Epidermal melanocyte (primary cell): Measurements from ENCODE around the gene EVL.

Experiments
- DNase-seq: peaks from one replicate; pipeline ENCODE4 v3.0.0; 2011; ENCODE audit warnings: low spot score; ENCODE audit not compliant: insufficient read length

Gene EVL

DNA sequence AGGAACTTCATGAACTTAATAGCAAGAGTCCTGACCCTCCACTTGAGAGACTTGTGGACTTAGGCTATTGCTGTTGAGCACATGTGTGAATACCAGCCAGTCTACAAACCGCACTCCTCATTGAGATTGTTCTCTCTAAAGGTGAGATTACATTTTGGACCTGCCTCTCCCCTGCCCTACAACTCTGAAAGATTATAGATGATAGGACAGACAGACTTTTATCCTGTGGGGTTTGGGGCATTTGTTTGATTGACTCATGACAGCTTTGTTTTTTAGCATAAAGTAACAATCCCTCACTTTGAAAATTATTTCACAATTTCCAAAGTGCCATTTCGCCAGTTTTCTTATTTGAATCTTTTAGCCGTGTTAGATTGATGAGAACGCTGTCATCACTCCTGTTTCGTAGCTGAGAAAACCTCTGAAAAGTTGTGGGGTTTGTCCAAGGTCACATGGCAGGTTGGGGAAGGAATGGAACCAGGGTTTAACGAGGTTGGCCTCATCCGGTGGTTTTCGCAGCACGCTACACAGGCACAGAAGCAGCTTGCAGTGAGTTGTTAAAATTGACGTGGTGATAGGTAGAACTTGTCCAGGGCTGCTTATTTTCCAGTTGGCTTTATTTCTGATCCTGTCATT is 836 bp downstream of the EVL start:
- DNase-seq: no peak

DNA sequence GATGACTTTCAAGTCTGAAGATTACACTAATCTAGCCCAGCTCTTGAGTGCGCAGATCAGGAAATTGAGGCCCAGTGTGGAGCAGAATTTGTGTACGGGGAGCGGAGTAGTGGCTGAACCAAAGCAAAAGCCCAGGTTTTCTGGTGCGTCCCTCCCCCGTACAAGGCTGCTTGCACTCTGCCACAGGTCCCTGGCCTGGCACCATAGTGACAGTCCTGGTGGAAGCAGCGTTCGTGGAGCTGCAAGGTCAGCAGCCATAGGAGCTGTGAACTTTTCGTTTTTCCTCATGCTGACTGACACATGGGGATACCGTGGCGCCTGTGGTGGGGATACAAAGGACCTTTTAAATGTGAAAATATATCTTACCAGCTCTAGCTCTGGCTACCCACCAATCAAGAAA is 1.7 kb downstream of the EVL start:
- no peak for DNase-seq

DNA sequence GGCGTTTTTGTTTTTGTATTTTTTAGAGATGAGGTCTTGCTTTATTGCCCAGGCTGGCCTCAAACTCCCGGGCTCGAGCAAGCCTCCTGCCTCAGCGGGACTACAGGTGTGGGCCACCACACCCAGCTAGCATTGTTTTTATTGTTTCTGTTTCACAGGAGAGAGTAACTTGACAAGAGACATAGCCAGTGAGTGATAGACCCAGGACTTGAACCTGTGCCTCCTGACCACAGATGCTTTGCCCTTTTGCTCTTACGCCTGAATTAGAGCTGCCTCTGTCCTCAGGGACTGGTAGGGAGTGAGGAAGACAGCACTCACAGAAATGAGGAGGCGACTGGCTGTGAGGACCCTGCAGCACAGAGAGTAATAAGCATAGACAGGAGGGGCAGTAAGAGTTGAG is 2.3 kb downstream of the EVL start:
- DNase-seq: no peak

DNA sequence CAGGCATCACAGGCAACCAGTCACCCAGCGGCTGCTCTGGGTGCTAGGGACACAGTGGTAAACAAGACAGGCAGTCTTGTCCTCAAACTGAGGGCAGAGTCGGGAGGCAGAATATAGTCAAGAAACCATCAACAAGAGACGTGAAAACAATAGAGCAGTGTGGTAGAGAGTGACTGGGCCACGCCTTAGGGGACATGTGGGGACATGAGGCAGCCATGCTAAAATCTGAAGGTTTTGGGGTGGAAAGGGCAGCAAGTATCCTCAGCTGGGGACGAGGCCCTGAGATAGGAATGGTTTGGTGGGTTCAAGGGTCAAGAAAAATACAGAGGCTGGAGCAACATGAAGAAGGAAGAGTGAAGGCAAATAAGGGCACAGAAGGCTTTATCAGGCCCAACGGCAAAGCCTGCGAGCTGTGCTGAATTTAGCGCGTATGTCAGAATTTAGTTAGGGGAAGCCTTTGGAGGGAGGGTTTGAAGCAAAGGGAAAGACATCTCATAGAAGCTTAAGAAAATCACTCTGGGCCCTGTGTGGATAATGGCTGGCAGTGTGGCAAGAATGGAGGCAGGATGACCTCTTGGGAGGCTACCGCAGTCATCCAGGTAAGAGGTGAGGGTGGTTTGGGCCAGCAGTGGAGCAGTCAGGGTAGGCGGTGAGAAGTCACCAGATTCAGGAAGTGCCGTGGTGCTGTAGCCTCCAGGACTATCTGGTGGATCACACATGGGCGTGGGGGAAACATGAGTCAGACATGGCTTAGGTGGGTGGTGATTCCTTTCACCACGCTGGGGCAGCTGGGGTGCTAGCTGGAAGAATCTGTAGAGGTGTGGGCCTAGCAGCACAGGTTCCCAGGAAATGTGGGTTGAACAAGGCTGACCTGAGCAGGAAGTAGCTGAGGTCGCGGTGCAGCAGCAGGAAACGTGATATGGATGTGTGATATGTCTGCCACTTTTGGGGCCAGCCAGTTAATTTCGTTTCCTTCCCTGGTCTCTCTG is 3.0 kb downstream of the EVL start:
- no peak for DNase-seq

DNA sequence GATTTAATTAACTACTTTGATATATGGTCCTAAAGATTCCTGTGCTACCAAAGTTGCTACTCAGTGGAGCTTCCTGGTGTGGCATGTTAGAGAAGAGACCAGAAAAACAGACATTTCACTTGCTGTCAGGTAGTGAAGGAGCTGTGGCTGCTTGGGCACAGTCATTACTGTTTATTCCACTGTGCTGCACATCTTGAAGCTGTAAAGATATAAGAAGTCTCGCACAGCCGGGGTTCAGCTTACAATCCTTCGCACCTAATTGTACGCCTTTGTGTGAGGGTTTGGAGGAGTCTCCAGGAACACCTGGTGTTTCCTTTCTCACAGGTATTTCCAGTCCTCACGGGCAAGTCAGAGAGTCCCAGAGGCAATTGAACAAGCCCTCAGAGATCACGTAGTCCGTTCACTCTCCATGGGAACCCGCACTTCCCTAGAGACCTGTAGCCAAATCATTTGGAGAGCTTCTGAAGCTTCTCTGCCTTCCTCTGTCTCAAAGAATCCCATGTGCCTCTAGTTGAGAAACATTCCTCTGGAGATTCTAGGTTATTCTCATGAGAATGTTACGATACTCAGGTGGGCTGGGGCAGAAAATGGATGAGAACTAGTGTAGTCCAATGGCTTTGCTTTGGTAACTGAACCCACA is 4.1 kb downstream of the EVL start:
- DNase-seq: no peak

DNA sequence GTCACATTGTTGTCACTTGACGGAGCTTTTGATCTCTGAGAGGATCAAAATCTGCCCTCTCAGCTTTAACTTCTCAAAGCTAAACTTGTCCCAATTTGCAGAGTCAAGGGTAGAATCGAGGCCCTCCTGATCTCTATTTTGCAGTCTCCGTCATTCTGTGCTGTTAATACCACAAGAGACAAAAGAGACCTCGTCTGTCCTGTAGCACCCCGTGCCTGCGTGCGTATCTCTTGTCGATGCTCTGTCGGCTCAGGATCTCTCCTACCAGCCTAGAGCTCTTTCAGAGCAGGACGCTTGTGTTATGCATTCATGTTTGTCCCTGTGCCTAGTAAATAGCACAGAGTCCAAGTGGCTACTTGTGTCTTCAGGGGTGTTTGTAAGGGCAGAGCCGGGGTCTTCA is 5.1 kb downstream of the EVL start:
- no peak for DNase-seq

DNA sequence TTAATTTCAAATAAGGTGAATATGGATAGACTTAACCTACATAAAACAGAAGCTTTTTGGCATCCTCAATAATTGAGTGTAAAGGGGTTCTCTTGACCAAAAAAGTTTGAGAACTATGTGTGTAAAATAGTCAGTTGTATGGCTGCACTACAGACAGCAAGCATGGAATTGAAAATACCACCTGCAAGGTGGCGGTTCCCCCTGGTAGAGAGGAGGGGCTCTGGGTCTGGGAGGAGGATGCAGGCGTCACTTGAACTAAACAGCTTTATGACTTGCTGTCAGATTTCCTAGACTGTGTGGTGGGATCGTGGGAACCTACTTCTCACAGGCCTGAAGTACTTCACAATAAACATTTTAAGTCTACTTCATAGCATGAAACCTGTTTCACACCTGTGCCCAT is 6.3 kb downstream of the EVL start:
- DNase-seq: no peak

DNA sequence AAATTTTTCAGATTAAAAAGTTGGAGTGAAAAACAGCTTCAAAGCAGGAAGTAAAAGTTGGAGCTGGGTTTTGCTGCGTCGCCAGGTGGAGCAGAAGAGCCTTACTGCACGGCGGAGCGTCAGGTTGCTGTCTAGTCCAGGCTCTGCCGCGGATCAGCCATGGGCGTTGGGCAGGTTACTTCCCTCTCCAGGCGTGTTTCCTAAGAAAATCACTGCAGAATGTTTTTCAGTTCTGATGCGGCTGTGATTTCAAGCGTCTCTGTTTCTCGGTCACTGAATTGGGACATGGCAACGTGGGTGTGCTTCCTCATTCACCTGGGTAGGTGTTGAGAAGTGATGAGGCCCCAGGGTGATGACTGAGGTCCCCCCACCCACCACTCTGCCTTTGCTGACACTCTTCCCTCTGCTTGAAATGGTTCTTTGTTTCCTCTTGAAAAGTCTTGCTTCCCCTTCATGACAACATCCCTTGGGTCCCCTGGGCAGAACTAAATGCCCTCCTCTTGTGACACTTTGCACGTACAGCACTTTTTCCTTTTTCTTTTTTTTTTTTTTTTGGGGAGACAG is 7.6 kb downstream of the EVL start:
- no peak for DNase-seq

DNA sequence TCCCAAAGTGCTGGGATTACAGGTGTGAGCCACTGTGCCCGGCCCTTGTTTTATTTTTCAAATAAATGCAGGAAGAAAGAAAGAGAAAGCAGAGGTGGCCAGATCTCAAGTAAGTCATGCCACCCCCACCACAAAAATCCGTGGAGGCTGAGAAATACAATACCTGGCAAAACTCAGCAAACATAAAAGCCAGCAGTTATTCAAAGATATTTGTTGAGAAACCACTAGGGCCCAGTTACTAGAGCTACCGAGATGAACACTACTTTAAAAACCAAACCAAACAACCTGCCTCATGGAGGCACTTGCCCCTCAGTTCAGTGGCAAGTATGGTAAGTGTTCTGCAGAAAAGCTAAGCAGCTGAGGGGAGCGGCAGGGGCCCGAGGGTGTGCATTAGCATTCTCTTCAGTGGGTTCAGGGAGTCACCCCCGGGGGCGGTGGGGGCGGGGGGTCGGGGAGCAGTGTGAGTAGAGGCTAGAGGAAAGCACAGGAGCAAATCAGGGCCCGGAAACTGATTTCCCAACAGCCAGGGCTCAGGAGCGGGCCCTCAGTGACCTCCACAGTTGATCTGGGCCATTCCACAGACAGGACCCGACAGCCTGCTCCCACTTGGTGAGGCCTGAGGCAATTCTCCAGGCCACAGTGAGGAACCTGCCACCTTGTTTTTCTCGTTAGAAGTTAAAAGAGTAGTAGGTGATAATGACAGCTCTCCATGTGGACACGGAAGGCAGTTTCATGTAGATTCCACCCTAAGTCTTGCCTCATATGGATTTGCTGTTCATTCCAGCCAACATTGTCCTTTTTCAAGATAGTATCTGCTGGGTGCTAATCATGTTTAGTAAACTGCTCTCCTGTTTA is 8.6 kb downstream of the EVL start:
- DNase-seq: no peak

DNA sequence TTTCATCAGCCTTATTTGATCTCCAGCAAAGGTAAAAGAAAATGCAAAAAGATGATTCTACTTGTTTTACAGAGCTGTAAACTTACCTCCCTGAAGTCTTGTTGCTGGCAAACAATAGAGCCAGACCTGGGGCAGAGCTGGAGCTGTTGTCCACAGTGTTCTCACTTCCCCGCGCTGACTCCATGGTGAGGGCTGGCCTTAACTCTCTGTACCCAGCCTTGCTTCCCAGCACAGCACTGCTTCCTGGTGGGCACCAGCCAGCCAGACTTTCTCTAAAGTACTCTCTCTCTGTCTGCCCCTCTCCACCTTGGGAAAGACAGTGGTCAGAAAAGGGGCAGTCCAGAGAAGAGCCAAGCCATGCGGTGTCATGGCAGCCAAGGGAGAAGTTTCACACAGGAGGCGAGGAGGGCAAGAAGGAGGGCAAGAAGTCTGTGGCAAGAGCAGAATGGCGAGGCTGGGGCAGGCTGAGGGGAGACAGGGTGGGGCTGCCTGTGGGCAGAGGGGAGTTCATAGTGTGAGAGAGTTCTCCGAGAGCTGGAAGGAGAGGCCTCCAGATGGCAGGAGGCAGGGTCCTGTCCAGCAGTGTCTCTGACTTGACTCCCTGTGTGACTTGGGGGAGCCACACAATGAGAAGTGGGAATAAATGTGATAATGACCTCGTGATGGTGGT is 9.3 kb downstream of the EVL start:
- DNase-seq: no peak

DNA sequence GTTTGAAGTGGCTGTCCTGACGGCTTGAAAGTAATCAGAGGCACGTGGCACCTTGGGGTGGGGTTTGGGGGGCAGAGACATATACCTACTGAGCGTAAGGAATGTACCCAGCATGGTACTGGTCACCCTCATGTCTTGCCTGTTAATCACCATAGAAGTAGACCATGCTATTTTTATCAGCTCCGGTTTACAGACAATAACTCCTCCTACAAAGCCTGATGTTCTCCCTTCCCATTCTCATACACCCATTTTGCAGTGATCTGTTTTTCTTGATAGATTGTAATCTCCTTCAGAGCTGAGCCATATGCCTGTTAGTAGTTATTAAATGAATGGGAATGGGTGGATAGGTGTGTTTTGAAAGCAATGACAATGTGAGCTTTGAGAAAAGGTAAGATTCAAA is 10.5 kb downstream of the EVL start:
- no peak for DNase-seq

DNA sequence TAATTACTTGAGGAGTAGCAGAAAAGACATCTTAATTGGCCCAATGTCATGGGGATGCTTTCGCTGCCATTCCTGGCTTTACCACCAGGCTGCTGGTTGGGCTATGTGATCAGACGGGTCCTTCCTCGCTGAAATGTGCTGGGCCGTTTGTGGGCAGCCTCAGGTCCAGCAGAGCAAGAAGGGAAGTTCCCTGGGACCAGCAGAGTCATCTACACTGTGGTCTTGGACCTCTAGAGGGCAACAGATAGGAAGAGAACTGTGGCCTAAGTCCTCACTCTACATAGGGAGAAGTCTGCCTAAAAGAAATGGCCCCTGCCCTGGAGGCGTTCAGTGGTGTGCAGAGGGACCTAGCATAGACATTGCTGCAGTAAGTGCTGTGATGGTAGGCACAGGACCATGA is 10.9 kb downstream of the EVL start:
- no peak for DNase-seq

DNA sequence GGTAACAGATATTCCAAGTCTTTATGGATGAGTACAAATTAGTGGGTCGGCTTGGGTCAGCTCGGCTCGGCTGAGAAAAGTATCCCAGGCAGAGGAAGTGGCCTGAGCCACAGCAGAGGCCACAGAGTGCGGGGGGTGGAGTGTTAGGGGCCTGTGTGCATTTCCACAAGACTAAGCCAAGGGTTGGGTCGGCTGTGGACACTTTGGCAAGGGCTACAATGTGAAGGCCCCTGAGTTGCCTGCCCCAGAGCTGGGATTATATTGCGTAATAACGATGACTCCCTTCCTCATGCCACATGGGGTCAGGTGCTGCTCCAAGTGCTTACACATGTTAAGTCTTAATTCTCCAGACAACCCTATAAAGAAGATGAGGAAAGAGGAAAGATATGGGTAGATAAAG is 11.4 kb downstream of the EVL start:
- no peak for DNase-seq

DNA sequence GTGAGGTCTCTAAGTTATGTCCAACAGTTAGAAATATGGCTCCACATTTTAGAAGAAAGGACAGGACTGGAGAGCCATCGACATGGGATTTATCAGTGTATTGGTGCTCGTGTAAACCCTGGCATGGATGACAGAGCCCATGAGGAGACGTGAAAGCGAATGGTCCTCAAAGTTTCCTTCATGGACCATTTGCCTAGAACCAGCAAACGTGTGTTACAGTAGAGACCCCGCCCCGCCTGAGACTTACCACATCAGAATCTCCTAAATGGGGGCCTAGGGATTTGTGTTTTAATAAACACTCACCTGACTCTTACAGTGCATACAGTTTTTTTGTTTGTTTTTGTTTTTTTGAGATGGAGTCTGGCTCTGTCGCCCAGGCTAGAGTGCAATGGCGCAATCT is 12.2 kb downstream of the EVL start:
- no peak for DNase-seq

DNA sequence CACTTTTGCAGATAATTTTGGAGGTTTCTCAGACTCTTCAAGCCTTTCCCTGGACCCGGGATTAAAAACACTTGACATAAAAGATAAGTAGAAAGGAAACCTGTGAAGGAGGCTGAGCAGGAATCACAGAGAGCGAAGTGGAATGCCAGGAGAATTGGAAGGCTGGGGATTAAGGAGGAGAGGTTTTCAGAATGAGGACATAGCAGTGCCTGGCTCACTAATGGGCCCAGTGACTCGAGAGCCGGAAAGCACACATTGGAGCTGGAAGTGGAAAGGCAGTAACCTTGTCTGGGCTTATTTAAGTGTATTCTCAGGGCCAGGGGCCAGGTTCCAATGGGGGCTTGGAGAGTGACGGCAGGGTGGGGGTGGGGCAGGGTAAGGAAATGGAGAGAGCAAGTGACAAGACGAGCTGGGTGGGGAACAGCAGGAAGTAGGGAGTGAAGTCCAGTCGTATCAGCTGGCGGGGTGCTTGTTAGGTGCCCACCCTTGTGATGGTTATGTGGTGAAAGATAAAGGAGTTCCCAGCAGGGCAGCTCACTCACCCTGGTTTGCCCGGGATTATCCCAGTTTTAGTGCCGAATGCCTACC is 13.1 kb downstream of the EVL start:
- DNase-seq: no peak

DNA sequence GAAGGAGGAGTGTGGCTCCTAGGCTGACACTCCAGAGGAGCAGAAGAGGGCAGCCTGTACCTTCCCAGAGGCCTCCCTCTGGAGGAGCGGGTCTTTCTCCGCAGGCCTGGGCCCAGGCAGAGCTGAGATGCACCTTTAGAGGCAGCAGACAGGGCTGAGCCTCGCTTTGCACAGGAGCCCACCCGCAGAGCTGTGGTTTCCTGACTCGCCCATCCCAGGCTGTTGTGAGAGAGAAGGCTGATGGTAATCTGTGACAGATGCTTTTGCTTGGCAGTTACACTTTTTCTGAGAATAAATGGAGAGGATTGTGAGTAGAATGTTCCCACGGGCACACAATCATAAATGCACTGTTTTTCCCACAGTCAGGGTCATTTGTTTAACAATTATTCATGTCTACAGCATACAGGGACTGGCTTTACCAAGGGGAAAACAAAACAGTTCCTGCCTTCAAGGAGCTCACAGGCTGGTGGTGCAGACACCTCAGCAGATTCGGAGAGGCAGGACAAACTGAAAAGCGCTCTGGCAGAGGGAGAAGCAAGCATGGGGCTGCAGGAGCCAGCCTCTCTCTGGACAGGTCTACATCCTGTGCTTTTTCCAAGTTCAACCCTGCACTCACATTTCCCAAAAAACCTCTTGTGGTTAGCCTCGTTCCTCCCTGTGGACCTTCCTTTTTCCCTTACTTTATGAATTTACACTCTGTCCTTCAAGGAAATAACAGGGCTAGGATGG is 13.9 kb downstream of the EVL start:
- no peak for DNase-seq

DNA sequence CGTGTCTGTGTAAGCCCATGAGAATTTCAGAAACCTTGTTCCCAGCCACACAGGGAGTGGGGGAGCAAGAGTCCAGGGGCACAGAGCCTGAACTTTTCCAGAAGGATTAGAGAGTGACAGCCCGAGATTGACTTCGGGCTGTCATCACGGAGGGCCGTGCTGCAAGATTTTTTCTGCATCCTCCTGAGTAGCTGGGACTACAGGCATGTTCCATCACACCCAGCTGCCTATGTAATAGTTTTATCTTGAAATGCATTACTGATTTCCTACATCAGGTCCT is 14.4 kb downstream of the EVL start:
- no peak for DNase-seq

DNA sequence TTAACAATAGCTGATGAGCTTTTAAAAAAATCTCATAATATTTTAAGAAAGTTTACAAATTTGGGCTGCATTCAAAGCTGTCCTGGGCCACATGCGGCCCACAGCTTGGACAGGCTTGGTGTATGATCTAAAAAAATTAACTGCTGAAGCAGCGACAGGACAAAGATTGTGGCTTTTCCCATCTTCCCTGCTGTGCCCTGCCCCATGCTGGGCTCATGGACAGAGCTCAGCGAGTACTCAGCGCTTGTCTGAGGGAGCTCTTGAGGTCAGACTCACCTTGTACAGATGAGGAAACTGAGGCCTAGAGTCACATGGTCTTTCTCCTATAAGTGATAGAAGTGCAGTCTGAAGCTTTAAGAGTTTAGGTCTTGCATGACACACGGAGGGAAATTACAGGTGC is 15.0 kb downstream of the EVL start:
- no peak for DNase-seq

DNA sequence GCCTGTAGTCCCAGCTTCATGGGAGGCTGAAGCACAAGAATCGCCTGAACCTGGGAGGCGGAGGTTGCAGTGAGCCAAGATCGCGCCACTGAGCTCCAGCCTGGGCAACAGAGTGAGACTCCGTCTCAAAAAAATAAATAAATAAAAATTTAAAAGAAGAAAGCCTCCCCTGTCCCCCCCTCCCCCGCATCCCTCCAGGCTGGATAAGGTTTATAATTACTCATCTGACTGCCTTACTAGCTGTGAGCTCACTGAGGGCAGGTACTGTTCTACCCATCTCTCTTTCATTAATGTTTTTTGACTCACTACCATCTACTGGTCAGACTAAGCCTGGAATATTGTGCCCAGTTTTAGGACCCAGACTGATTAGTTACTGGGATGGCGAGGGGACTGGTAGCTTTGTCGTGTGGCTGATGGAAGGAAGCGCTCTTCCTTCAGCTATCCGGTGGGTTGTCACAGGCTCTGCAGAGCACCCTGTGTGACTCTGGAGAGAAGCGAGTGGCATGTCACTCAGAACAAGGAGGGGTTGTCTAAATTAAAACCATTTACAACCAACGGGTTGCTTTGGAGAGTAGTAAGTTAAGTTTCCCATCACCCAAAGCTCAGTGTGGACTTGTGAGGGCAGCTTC is 16.9 kb downstream of the EVL start:
- DNase-seq: no peak
